22Rv1 (cell line): Measurements from ENCODE around the gene MCFD2.

Experiments
- CTCF ChIP-seq: fragments of 450-650 bp; IDR thresholded peaks from 2 replicates; pipeline ENCODE4 v1.5.1; 2017; ENCODE audit warnings: mild to moderate bottlenecking
- ZFX ChIP-seq: fragments of 450-650 bp; IDR thresholded peaks from 2 replicates; pipeline ENCODE4 v1.6.1; 2017; ENCODE audit warnings: antibody characterized with exemption, borderline replicate concordance

- TF ChIP-seq CTCF, result no peak
- no peak for TF ChIP-seq ZFX
Measured at GRCh38 chr2:46856336-46856735, 59.3 kb downstream of the MCFD2 start.
